ENCODE measurements around the gene PPM1H. TPM values are rescaled to one million over a fixed set of nuclear protein-coding genes. Genes with fewer than 3 reads are reported as not detected.

The PPM1H gene
- total RNA-seq, 1 experiment from 2014 or later: 0.04 TPM

- no peaks in the 10 kb centered on the region for H3K27me3 ChIP-seq (replicated peaks; ENCODE audit: insufficient read depth, low read depth, low read length, poor library complexity)
- TF ChIP-seq EZH2 (IDR thresholded peaks at IDR 0.05; ENCODE audit: borderline replicate concordance, low read depth, low read length, poor library complexity, severe bottlenecking) (no peak), CTCF (conservative IDR thresholded peaks at IDR 0.05; ENCODE audit: low read depth, low read length) (no peak)
- no peaks in the 10 kb centered on the region for H3K4me1 ChIP-seq (ENCODE audit: insufficient read depth, low read length, poor library complexity, severe bottlenecking)
- no peak overlapping the region for H3K27ac ChIP-seq (ENCODE audit: low read depth, low read length, poor library complexity, severe bottlenecking)
- BruUV-seq (replicated peaks): no TSS peak
- intact Hi-C loops (cut with micrococcal nuclease; ENCODE audit: unreplicated experiment): no loop called here
- no peak overlapping the region for H3K4me3 ChIP-seq (ENCODE audit: low read depth, low read length, poor library complexity, severe bottlenecking)
- H3K9me3 ChIP-seq (ENCODE audit: low read depth, low read length, poor library complexity, severe bottlenecking): no peaks in the 10 kb centered on the region
- ChIA-PET CTCF (no interaction called here), POLR2A (ENCODE audit: low non-redundant PET) (no interaction called here)
- no peaks in the 10 kb centered on the region for H3K36me3 ChIP-seq (ENCODE audit: insufficient read depth, low read length, poor library complexity, severe bottlenecking)
- no peak for DNase-seq (ENCODE audit: low spot score)
Observed at GRCh38 chr12:62779488-62779887, 155.5 kb downstream of the PPM1H start.

- no TSS peak for BruUV-seq (replicated peaks)
- H3K4me3 ChIP-seq (ENCODE audit: low read depth, low read length, poor library complexity, severe bottlenecking): no peak overlapping the region
- no peak for DNase-seq (ENCODE audit: low spot score)
- intact Hi-C loops (cut with micrococcal nuclease; ENCODE audit: unreplicated experiment): no loop called here
- no peaks in the 10 kb centered on the region for H3K27me3 ChIP-seq (replicated peaks; ENCODE audit: insufficient read depth, low read depth, low read length, poor library complexity)
- ChIA-PET CTCF (no interaction called here), POLR2A (ENCODE audit: low non-redundant PET) (interaction anchor here (0.7 kb wide), 1 partner anchor 406 kb away, joined by 21 read pairs; no protein-coding TSS in a partner anchor)
- no peak overlapping the region for H3K27ac ChIP-seq (ENCODE audit: low read depth, low read length, poor library complexity, severe bottlenecking)
- no peaks in the 10 kb centered on the region for H3K36me3 ChIP-seq (ENCODE audit: insufficient read depth, low read length, poor library complexity, severe bottlenecking)
- no peak for TF ChIP-seq CTCF (conservative IDR thresholded peaks at IDR 0.05; ENCODE audit: low read depth, low read length)
- no peak for TF ChIP-seq EZH2 (IDR thresholded peaks at IDR 0.05; ENCODE audit: borderline replicate concordance, low read depth, low read length, poor library complexity, severe bottlenecking)
- no peaks in the 10 kb centered on the region for H3K4me1 ChIP-seq (ENCODE audit: insufficient read depth, low read length, poor library complexity, severe bottlenecking)
- H3K9me3 ChIP-seq (ENCODE audit: low read depth, low read length, poor library complexity, severe bottlenecking): no peaks in the 10 kb centered on the region
Observed at GRCh38 chr12:62778187-62778586, 156.8 kb downstream of the PPM1H start.

GRCh38 chr12:62776997-62777396 is 158.0 kb downstream of the PPM1H start:
- POLR2A ChIA-PET (ENCODE audit: low non-redundant PET): no interaction called here
- Histone ChIP-seq H3K4me3 (ENCODE audit: low read depth, low read length, poor library complexity, severe bottlenecking) (no peak overlapping the region), H3K9me3 (ENCODE audit: low read depth, low read length, poor library complexity, severe bottlenecking) (no peaks in the 10 kb centered on the region), H3K27me3 (replicated peaks; ENCODE audit: insufficient read depth, low read depth, low read length, poor library complexity) (no peaks in the 10 kb centered on the region), H3K4me1 (ENCODE audit: insufficient read depth, low read length, poor library complexity, severe bottlenecking) (no peaks in the 10 kb centered on the region), H3K36me3 (ENCODE audit: insufficient read depth, low read length, poor library complexity, severe bottlenecking) (no peaks in the 10 kb centered on the region), H3K27ac (ENCODE audit: low read depth, low read length, poor library complexity, severe bottlenecking) (no peak overlapping the region)
- no TSS peak for BruUV-seq (replicated peaks)
- TF ChIP-seq CTCF (conservative IDR thresholded peaks at IDR 0.05; ENCODE audit: low read depth, low read length) (no peak), EZH2 (IDR thresholded peaks at IDR 0.05; ENCODE audit: borderline replicate concordance, low read depth, low read length, poor library complexity, severe bottlenecking) (no peak)
- CTCF ChIA-PET: no interaction called here
- DNase-seq (ENCODE audit: low spot score): no peak
- intact Hi-C loops (cut with micrococcal nuclease; ENCODE audit: unreplicated experiment): no loop called here

All from A673 (cell line).